ENCODE results near the gene CDH23.

CDH23 gene

GRCh38 chr10:71604324-71605018, 207.8 kb downstream of the CDH23 start:
- DNase-seq (ENCODE audit: low read depth) = no peak

- DNase-seq (ENCODE audit: low read depth) = no peak
Measured at GRCh38 chr10:71605263-71605962, 208.7 kb downstream of the CDH23 start.

GRCh38 chr10:71606257-71607081, 209.7 kb downstream of the CDH23 start:
- DNase-seq (ENCODE audit: low read depth) = no peak

GRCh38 chr10:71607082-71607443, 210.3 kb downstream of the CDH23 start:
- no peak for DNase-seq (ENCODE audit: low read depth)

GRCh38 chr10:71608819-71609768, 212.4 kb downstream of the CDH23 start:
- peak; percentile 41 for DNase-seq (ENCODE audit: low read depth)

GRCh38 chr10:71610651-71611050, 213.9 kb downstream of the CDH23 start:
- DNase-seq (ENCODE audit: low read depth) = no peak

GRCh38 chr10:71611131-71611530, 214.4 kb downstream of the CDH23 start:
- no peak for DNase-seq (ENCODE audit: low read depth)

- DNase-seq (ENCODE audit: low read depth) = no peak
Measured at GRCh38 chr10:71611709-71612422, 215.1 kb downstream of the CDH23 start.

- no peak for DNase-seq (ENCODE audit: low read depth)
Measured at GRCh38 chr10:71613261-71613777, 216.6 kb downstream of the CDH23 start.

- no peak for DNase-seq (ENCODE audit: low read depth)
Measured at GRCh38 chr10:71613877-71614276, 217.2 kb downstream of the CDH23 start.

- DNase-seq (ENCODE audit: low read depth) = no peak
Measured at GRCh38 chr10:71614946-71615345, 218.2 kb downstream of the CDH23 start.

- no peak for DNase-seq (ENCODE audit: low read depth)
Measured at GRCh38 chr10:71615538-71616329, 219.0 kb downstream of the CDH23 start.

GRCh38 chr10:71616817-71617654, 220.3 kb downstream of the CDH23 start:
- DNase-seq (ENCODE audit: low read depth) = no peak

GRCh38 chr10:71618176-71618575, 221.5 kb downstream of the CDH23 start:
- DNase-seq (ENCODE audit: low read depth) = no peak

- DNase-seq (ENCODE audit: low read depth) = no peak
Measured at GRCh38 chr10:71618598-71618997, 221.9 kb downstream of the CDH23 start.

- no peak for DNase-seq (ENCODE audit: low read depth)
Measured at GRCh38 chr10:71620642-71621041, 223.9 kb downstream of the CDH23 start.

GRCh38 chr10:71621231-71622153, 224.8 kb downstream of the CDH23 start:
- DNase-seq (ENCODE audit: low read depth) = no peak

GRCh38 chr10:71622154-71622526, 225.4 kb downstream of the CDH23 start:
- DNase-seq (ENCODE audit: low read depth) = no peak

All from stimulated activated CD4-positive, alpha-beta T cell treated with anti-CD3 and anti-CD28 coated beads, Interleukin-2, amount 100 ng/mL, for 4 hours (primary cell).